ENCODE measurements around the gene GRM4.

DNA sequence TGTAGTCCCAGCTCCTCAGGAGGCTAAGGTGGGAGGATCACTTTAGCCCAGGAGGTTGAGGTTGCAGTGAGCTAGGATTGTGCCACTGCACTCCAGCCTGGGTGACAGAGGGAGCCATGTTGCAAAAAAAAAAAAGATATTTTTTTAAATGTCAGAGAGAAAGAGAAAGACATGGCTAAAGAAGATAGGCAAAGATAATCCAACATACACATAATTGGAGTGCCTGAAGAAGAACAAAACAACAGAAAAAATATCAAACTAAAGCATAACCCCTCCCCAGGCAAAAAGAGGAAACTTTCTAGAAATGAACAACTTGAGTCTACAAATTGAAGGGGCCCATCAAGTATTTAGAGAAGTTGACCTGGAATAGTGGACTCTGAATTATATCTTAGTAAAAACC is 14.0 kb upstream of the GRM4 start:
- TF ChIP-seq EZH2 (IDR thresholded peaks at IDR 0.05; ENCODE audit: insufficient read depth, poor library complexity, severe bottlenecking) (no peak), EZH2phosphoT487 (IDR thresholded peaks at IDR 0.05; ENCODE audit: insufficient read depth, low read depth) (no peak)
